Fibroblast of lung (primary cell): ENCODE data around the gene IKBKE.

ENCODE experiments used
- EZH2 ChIP-seq: IDR thresholded peaks from 2 replicates; pipeline ENCODE4 v1.5.1; 2012; ENCODE audit warnings: low read length, control low read depth, mild to moderate bottlenecking; ENCODE audit errors: missing control alignments
- TF ChIP-seq, protein P1 (sequence below), 2 donors: IDR thresholded peaks in 1 of 2; conservative IDR thresholded peaks in 1 of 2; 1 replicate in 1 of 2; 2 replicates in 1 of 2; pipeline ENCODE4 v1.5.1; 2011 to 2012; ENCODE audit warnings: low read length in 2 of 2, control low read depth in 1 of 2, inconsistent platforms in 1 of 2, low read depth in 1 of 2, mild to moderate bottlenecking in 1 of 2

- TF ChIP-seq, protein P1, sequence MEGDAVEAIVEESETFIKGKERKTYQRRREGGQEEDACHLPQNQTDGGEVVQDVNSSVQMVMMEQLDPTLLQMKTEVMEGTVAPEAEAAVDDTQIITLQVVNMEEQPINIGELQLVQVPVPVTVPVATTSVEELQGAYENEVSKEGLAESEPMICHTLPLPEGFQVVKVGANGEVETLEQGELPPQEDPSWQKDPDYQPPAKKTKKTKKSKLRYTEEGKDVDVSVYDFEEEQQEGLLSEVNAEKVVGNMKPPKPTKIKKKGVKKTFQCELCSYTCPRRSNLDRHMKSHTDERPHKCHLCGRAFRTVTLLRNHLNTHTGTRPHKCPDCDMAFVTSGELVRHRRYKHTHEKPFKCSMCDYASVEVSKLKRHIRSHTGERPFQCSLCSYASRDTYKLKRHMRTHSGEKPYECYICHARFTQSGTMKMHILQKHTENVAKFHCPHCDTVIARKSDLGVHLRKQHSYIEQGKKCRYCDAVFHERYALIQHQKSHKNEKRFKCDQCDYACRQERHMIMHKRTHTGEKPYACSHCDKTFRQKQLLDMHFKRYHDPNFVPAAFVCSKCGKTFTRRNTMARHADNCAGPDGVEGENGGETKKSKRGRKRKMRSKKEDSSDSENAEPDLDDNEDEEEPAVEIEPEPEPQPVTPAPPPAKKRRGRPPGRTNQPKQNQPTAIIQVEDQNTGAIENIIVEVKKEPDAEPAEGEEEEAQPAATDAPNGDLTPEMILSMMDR (conservative IDR thresholded peaks at IDR 0.05 in 1 of 2, IDR thresholded peaks at IDR 0.05 in 1 of 2; ENCODE audit: low read depth in 1 of 2, low read length in 2 of 2): peak; percentile 71 to 77
- no peak for TF ChIP-seq EZH2
Observed at GRCh38 chr1:206505702-206506355, 35.6 kb downstream of the IKBKE start.
